ENCODE measurements around the gene HOXB9. TPM values are rescaled to one million over a fixed set of nuclear protein-coding genes. Genes with fewer than 3 reads are reported as not detected.

Gene HOXB9
- total and polyA plus RNA-seq, 10 of the 15 experiments (the other 5 are each of a cell fraction or from before 2014, with no cell fraction given): 0.01 to 0.49 (median 0.09) TPM; not detected in 5

MicroRNAs encoded within 50 kb of the gene (microRNA counts, 767-probe panel; counts per million panel counts)
- 2,452 counts per million, percentile 83 among the panel's probes with 10 or more counts for microRNA hsa-miR-10a-5p

Small RNAs within 50 kb of the gene (microRNA-seq; reads per million reads assigned to microRNA genes)
- 5.8 reads per million, percentile 33 among the genes with 10 or more reads in this experiment for gene MIR196A1

Small RNAs within 50 kb of the gene (small RNA-seq; reads per million reads assigned to genes)
- not detected for gene MIR196A1

Other genes starting within 250 kb of the HOXB9 start
Only the 7 nearest of the 14 such genes appear.
- gene HOXB2, start 81.2 kb downstream of the HOXB9 start, total RNA-seq (2014; rRNA removed): 1.4 and 2.0 TPM in 2 replicates
- gene HOXB2, start 81.2 kb downstream of the HOXB9 start, total RNA-seq (2014; rRNA removed; fragmentation: Illumina TruSeq; extraction: Trizol): 1.7 and 1.8 TPM in 2 replicates
- gene HOXB2, start 81.2 kb downstream of the HOXB9 start, total RNA-seq (2021): 6.3 and 6.7 TPM in 2 replicates
- gene HOXB2, start 81.2 kb downstream of the HOXB9 start, polyA plus RNA-seq (2011; rRNA removed): 0.42 and 0.48 TPM in 2 replicates
- gene HOXB2, start 81.2 kb downstream of the HOXB9 start, polyA plus RNA-seq (2014; fragmentation: Illumina TruSeq; extraction: Trizol): 2.6 and 3.6 TPM in 2 replicates
- gene HOXB2, start 81.2 kb downstream of the HOXB9 start, polyA plus RNA-seq (2014; fragmentation: Nextera tagmentation; extraction: Ambion mirVana): under 1 TPM; 0.16 to 0.88 TPM
- gene HOXB2, start 81.2 kb downstream of the HOXB9 start, polyA plus RNA-seq (2014; rRNA removed): 8.8 and 9.2 TPM in 2 replicates
- gene HOXB2, start 81.2 kb downstream of the HOXB9 start, polyA plus RNA-seq (2016; fragmentation: Nextera tagmentation; extraction: Ambion mirVana): 1 to 10 TPM; 3.1 to 4.1 TPM
- gene HOXB4, start 48.0 kb downstream of the HOXB9 start, total RNA-seq (2014; rRNA removed): 3.3 and 3.7 TPM in 2 replicates
- 2.3 and 2.5 TPM in 2 replicates for gene HOXB4, start 48.0 kb downstream of the HOXB9 start, total RNA-seq (2014; rRNA removed; fragmentation: Illumina TruSeq; extraction: Trizol)
- 5.8 and 6.2 TPM in 2 replicates for gene HOXB4, start 48.0 kb downstream of the HOXB9 start, total RNA-seq (2021)
- 2.4 and 3.4 TPM in 2 replicates for gene HOXB4, start 48.0 kb downstream of the HOXB9 start, polyA plus RNA-seq (2011; rRNA removed)
- 2.3 and 4.6 TPM in 2 replicates for gene HOXB4, start 48.0 kb downstream of the HOXB9 start, polyA plus RNA-seq (2014; fragmentation: Illumina TruSeq; extraction: Trizol)
- under 1 TPM; 0.35 to 0.60 TPM for gene HOXB4, start 48.0 kb downstream of the HOXB9 start, polyA plus RNA-seq (2014; fragmentation: Nextera tagmentation; extraction: Ambion mirVana)
- gene HOXB4, start 48.0 kb downstream of the HOXB9 start, polyA plus RNA-seq (2014; rRNA removed): 3.6 and 4.3 TPM in 2 replicates
- gene HOXB4, start 48.0 kb downstream of the HOXB9 start, polyA plus RNA-seq (2016; fragmentation: Nextera tagmentation; extraction: Ambion mirVana): 1 to 10 TPM; 1.0 to 1.2 TPM
- 2.8 and 4.5 TPM in 2 replicates for gene HOXB3, start 36.1 kb downstream of the HOXB9 start, total RNA-seq (2014; rRNA removed)
- gene HOXB3, start 36.1 kb downstream of the HOXB9 start, total RNA-seq (2014; rRNA removed; fragmentation: Illumina TruSeq; extraction: Trizol): 3.0 and 3.5 TPM in 2 replicates
- 5.6 and 6.7 TPM in 2 replicates for gene HOXB3, start 36.1 kb downstream of the HOXB9 start, total RNA-seq (2021)
- gene HOXB3, start 36.1 kb downstream of the HOXB9 start, polyA plus RNA-seq (2011; rRNA removed): 6.4 and 9.1 TPM in 2 replicates
- gene HOXB3, start 36.1 kb downstream of the HOXB9 start, polyA plus RNA-seq (2014; fragmentation: Illumina TruSeq; extraction: Trizol): 4.5 and 4.6 TPM in 2 replicates
- gene HOXB3, start 36.1 kb downstream of the HOXB9 start, polyA plus RNA-seq (2014; fragmentation: Nextera tagmentation; extraction: Ambion mirVana): under 1 TPM; 0.64 to 0.91 TPM
- gene HOXB3, start 36.1 kb downstream of the HOXB9 start, polyA plus RNA-seq (2014; rRNA removed): 7.7 and 8.3 TPM in 2 replicates
- under 1 TPM; 0.19 to 0.76 TPM for gene HOXB3, start 36.1 kb downstream of the HOXB9 start, polyA plus RNA-seq (2016; fragmentation: Nextera tagmentation; extraction: Ambion mirVana)
- gene HOXB5, start 32.6 kb downstream of the HOXB9 start, total RNA-seq (2014; rRNA removed): not detected in 2 replicates
- gene HOXB5, start 32.6 kb downstream of the HOXB9 start, total RNA-seq (2014; rRNA removed; fragmentation: Illumina TruSeq; extraction: Trizol): not detected in 2 replicates
- gene HOXB5, start 32.6 kb downstream of the HOXB9 start, total RNA-seq (2021): not detected in 2 replicates
- not detected in 2 replicates for gene HOXB5, start 32.6 kb downstream of the HOXB9 start, polyA plus RNA-seq (2011; rRNA removed)
- not detected in 2 replicates for gene HOXB5, start 32.6 kb downstream of the HOXB9 start, polyA plus RNA-seq (2014; fragmentation: Illumina TruSeq; extraction: Trizol)
- not detected for gene HOXB5, start 32.6 kb downstream of the HOXB9 start, polyA plus RNA-seq (2014; fragmentation: Nextera tagmentation; extraction: Ambion mirVana)
- gene HOXB5, start 32.6 kb downstream of the HOXB9 start, polyA plus RNA-seq (2014; rRNA removed): not detected in 2 replicates
- gene HOXB5, start 32.6 kb downstream of the HOXB9 start, polyA plus RNA-seq (2016; fragmentation: Nextera tagmentation; extraction: Ambion mirVana): not detected
- 0.05 and 0.06 TPM in 2 replicates for gene HOXB6, start 21.4 kb downstream of the HOXB9 start, total RNA-seq (2014; rRNA removed)
- gene HOXB6, start 21.4 kb downstream of the HOXB9 start, total RNA-seq (2014; rRNA removed; fragmentation: Illumina TruSeq; extraction: Trizol): 0.09 TPM in 1 of 2 replicates, not detected in the other
- gene HOXB6, start 21.4 kb downstream of the HOXB9 start, total RNA-seq (2021): 0.13 and 0.24 TPM in 2 replicates
- 0.10 TPM in 1 of 2 replicates, not detected in the other for gene HOXB6, start 21.4 kb downstream of the HOXB9 start, polyA plus RNA-seq (2011; rRNA removed)
- gene HOXB6, start 21.4 kb downstream of the HOXB9 start, polyA plus RNA-seq (2014; fragmentation: Illumina TruSeq; extraction: Trizol): 0.07 TPM in 1 of 2 replicates, not detected in the other
- under 1 TPM in 1 of 2 experiments, not detected in 1; 0.04 TPM for gene HOXB6, start 21.4 kb downstream of the HOXB9 start, polyA plus RNA-seq (2014; fragmentation: Nextera tagmentation; extraction: Ambion mirVana)
- gene HOXB6, start 21.4 kb downstream of the HOXB9 start, polyA plus RNA-seq (2014; rRNA removed): 0.22 and 0.51 TPM in 2 replicates
- gene HOXB6, start 21.4 kb downstream of the HOXB9 start, polyA plus RNA-seq (2016; fragmentation: Nextera tagmentation; extraction: Ambion mirVana): under 1 TPM in 1 of 2 experiments, not detected in 1; 0.13 TPM
- 3.2 and 4.2 TPM in 2 replicates for gene HOXB7, start 15.3 kb downstream of the HOXB9 start, total RNA-seq (2014; rRNA removed)
- 3.6 and 5.8 TPM in 2 replicates for gene HOXB7, start 15.3 kb downstream of the HOXB9 start, total RNA-seq (2014; rRNA removed; fragmentation: Illumina TruSeq; extraction: Trizol)
- gene HOXB7, start 15.3 kb downstream of the HOXB9 start, total RNA-seq (2021): 4.0 and 4.5 TPM in 2 replicates
- 7.4 and 8.3 TPM in 2 replicates for gene HOXB7, start 15.3 kb downstream of the HOXB9 start, polyA plus RNA-seq (2011; rRNA removed)
- gene HOXB7, start 15.3 kb downstream of the HOXB9 start, polyA plus RNA-seq (2014; fragmentation: Illumina TruSeq; extraction: Trizol): 1.3 and 3.7 TPM in 2 replicates
- gene HOXB7, start 15.3 kb downstream of the HOXB9 start, polyA plus RNA-seq (2014; fragmentation: Nextera tagmentation; extraction: Ambion mirVana): 1 to 10 TPM; 2.8 to 3.4 TPM
- gene HOXB7, start 15.3 kb downstream of the HOXB9 start, polyA plus RNA-seq (2014; rRNA removed): 5.1 and 7.0 TPM in 2 replicates
- 1 to 10 TPM; 4.3 to 4.8 TPM for gene HOXB7, start 15.3 kb downstream of the HOXB9 start, polyA plus RNA-seq (2016; fragmentation: Nextera tagmentation; extraction: Ambion mirVana)
- gene HOXB8, start 11.1 kb downstream of the HOXB9 start, total RNA-seq (2014; rRNA removed): not detected in 2 replicates
- gene HOXB8, start 11.1 kb downstream of the HOXB9 start, total RNA-seq (2014; rRNA removed; fragmentation: Illumina TruSeq; extraction: Trizol): not detected in 2 replicates
- 0.21 TPM in 1 of 2 replicates, not detected in the other for gene HOXB8, start 11.1 kb downstream of the HOXB9 start, total RNA-seq (2021)
- gene HOXB8, start 11.1 kb downstream of the HOXB9 start, polyA plus RNA-seq (2011; rRNA removed): not detected in 2 replicates
- not detected in 2 replicates for gene HOXB8, start 11.1 kb downstream of the HOXB9 start, polyA plus RNA-seq (2014; fragmentation: Illumina TruSeq; extraction: Trizol)
- not detected for gene HOXB8, start 11.1 kb downstream of the HOXB9 start, polyA plus RNA-seq (2014; fragmentation: Nextera tagmentation; extraction: Ambion mirVana)
- not detected in 2 replicates for gene HOXB8, start 11.1 kb downstream of the HOXB9 start, polyA plus RNA-seq (2014; rRNA removed)
- not detected for gene HOXB8, start 11.1 kb downstream of the HOXB9 start, polyA plus RNA-seq (2016; fragmentation: Nextera tagmentation; extraction: Ambion mirVana)